ENCODE measurements around the gene KRT16.

DNA sequence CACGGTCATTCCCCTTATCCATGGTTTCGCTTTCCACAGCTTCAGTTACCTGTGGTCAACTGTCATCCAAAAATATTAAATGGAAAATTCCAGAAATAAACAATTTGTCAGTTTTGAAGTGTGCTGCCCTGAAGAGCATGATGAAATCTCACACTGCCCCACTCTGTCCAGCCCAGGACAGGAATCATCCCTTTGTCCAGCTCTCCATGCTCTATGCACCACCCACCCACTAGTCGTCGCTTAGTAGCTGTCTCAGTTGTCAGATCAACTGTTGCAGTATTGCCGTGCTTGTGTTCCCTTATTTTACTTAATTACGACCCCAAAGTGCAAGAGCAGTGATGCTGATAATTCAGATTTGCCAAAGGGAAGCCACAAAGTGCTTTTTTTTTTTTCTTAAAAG is 51.0 kb downstream of the KRT16 start:
- no peak for TF ChIP-seq POLR2AphosphoS5 (IDR thresholded peaks at IDR 0.05)
- TF ChIP-seq, protein P1, sequence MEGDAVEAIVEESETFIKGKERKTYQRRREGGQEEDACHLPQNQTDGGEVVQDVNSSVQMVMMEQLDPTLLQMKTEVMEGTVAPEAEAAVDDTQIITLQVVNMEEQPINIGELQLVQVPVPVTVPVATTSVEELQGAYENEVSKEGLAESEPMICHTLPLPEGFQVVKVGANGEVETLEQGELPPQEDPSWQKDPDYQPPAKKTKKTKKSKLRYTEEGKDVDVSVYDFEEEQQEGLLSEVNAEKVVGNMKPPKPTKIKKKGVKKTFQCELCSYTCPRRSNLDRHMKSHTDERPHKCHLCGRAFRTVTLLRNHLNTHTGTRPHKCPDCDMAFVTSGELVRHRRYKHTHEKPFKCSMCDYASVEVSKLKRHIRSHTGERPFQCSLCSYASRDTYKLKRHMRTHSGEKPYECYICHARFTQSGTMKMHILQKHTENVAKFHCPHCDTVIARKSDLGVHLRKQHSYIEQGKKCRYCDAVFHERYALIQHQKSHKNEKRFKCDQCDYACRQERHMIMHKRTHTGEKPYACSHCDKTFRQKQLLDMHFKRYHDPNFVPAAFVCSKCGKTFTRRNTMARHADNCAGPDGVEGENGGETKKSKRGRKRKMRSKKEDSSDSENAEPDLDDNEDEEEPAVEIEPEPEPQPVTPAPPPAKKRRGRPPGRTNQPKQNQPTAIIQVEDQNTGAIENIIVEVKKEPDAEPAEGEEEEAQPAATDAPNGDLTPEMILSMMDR (IDR thresholded peaks at IDR 0.05), result no peak
- no peak for TF ChIP-seq POLR2A (IDR thresholded peaks at IDR 0.05)
- no peak for TF ChIP-seq EP300 (IDR thresholded peaks at IDR 0.05)
